ENCODE measurements around the gene FA2H.
"Not testable (repeated sequence)": the region's sequence is repeated elsewhere in the genome, so short reads cannot be mapped to it uniquely, and the experiment has no call there.

Gene FA2H

DNA sequence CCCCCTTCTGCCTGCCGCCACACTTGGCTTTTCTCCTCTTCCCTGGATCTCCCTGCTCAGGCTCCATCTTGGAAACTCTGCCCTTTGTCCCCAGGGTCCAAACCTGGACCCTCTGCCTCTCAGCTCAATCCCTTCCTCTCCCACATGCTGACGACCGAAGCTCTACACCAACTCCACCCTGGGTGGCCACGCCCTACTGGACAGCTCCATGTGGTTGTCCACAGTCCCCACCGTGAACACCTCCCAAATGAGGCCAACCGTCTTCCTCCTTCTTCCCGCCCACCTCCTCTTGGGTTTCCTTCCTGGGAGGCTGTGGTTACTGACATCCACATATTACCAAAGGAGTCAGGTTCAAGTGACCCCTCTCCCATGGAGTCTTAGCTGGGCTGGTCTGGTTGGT, 51.4 kb downstream of the FA2H start:
- no peak for DNase-seq (ENCODE audit: low read depth)

DNA sequence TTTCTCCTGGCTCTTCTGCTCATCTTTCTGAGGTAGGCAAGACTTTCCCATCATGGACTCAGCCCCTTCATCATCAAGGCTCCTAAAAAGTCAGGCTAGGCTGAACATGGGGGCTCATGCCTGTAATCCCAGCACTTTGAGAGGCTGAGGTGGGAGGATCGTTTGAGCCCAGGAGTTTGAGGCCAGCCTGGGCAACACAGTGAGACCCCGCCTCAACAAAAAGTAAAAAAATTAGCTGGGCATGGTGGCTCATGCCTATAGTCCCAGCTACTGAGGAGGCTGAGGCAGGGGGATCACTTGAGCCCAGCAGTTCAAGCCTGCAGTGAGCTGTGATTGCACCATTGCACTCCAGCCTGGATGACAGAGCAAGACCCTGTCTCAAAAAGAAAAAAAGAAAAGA, 52.5 kb downstream of the FA2H start:
- DNase-seq (ENCODE audit: low read depth) = not testable (repeated sequence)

DNA sequence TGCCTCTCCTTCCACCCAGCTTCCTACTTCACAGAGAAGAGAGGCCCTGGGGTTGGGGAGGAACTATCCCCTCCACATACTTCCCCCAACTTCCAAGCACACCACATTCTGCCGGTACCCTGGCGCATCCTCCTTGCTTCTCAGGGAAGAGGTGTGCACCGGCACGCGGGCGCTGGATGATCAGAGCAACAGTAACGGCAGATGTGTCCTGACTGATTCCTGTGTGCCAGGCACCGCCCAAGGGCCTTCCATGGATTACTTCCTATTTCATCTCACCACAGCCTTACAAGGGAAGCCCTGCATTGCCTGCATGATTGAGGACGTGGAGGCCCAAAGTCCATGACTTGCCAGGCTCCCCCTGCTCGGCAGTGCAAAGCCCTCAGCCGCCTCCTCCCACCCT, 52.9 kb downstream of the FA2H start:
- DNase-seq (ENCODE audit: low read depth) = no peak

DNA sequence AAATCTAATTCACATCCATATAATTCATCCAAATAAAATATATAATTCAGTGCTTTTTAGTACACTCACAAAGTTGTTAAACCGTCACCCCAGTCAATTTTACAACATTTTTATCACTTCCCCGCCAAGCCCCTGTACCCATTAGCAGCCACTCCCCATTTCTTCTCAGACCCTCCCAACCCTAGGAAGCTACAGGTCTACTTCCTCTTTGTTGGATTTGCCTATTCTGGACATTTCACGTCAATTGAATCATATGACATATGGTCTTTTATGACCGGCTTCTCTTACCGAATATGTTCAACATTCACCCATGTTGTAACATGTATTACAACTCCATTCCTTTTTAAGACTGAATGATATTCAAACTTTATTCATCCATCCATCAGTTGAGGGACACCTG, 54.0 kb downstream of the FA2H start:
- DNase-seq (ENCODE audit: low read depth) = no peak

DNA sequence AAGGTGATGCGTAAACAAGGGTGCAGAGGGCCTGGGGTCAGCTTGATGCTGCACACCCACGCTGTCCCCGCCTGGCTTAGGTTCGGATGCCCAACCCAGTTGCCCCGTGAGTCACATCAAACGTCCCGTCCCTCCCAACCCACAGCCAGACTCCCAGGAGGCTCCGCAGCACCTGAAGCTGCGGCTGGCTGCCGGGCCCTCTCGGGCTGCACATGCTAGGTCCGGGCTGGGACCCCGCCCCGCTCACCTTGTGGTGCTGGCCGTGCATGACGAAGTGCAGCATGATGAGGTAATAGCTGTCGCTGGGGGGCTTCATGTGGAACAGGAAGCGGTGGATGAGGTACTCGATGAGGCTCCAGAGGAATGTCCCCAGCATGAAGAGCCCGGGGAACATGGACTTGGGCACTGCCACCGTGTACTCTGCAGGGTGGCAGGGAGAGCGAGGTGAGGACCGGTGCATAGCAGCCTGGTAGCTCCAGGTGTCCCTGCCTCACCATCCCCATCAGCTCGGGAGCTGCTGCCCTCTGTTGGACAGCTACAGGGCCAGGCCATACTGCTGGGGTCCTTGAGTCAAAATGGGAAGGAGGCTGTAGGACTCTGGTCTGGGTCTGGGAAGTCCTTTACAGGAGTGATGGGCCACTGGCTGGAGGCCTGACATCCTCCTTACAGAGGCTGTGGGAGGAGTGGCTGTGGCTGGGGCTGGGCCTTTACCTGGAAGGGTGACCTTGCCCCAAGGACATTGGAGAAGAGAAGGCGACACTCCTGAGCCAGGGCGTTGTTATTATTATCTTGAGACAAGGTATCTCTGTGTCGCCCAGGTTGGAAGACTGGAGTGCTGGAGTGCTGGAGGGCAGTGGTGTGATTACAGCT, 55.6 kb downstream of the FA2H start:
- no peak for DNase-seq (ENCODE audit: low read depth)

DNA sequence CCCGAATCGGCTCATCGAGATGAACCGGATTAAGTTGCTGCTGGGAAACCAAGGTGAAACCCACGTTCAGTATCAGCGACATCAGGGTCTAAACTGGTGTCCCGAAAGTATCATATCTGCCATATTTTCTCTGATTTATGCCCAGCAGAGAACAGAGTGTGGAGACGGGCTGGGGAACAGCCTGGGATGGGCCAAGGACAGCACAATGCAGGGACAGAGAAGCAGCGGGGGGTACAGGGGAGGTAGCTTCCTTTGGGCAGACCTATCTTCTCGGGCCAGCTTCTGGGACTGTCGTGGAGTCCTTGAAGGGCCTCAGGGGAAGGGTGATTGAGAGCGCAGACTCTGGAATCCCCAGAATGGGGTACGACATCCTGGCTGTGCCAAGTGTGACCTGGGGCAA, 56.5 kb downstream of the FA2H start:
- no peak for DNase-seq (ENCODE audit: low read depth)

DNA sequence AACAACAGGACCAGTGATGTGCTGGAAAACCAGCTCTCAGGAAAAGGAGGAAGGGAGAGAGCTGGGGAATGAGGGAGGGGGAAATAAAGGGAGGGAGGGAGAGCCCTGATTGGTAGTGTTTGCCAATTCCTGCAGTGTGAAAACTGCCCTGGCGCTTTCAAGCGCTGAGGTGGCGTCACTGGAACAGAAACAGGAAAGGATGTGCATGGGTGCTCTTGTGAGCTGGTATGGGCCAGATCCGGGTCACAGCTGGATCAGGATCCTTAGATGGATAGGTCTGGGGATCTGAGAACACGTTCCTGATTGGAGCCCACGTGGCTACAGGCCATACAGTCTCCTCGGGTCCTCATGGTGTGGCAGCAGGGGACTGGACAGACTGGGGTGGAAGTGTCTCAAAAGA, 57.3 kb downstream of the FA2H start:
- DNase-seq (ENCODE audit: low read depth) = no peak

DNA sequence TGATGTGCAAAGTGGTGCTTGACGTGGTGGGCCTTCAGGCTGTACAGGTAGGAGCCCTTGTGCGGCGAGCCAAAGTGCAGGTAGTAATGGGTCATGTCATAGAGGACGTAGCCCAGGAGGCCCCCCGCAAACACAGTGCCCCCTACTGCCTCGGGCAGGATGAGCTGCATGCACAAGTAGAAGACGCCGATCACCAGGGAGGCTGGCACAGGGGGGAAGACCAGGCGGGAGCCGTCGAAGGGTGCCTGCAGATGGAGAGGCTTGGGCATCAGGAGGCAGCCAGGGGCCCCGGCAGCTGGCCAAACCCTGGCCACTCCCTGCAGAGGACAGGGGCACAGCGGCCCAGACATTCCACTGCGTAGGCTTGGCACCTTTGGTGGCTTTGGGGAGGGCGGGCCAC, 58.3 kb downstream of the FA2H start:
- DNase-seq (ENCODE audit: low read depth) = no peak

DNA sequence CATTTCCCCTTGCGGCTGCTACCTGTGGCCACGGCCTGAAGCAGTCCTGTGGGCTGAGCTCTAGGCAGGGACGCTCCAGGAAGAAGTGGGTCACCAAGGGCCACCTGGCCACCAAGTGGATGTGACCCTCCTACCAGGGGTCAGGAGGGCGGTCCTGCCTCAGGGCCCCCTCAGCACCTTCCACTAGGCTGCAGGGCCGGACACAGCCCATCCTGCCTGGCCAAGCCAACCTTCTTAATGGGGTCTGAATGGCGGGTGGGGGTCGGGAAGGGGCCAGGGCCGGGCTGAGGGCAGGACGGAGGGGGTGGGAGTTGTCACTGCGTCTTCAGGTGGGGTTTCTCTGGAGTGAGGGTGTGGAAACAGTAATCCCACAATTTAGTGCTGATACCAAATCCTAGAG, 60.7 kb downstream of the FA2H start:
- no peak for DNase-seq (ENCODE audit: low read depth)

DNA sequence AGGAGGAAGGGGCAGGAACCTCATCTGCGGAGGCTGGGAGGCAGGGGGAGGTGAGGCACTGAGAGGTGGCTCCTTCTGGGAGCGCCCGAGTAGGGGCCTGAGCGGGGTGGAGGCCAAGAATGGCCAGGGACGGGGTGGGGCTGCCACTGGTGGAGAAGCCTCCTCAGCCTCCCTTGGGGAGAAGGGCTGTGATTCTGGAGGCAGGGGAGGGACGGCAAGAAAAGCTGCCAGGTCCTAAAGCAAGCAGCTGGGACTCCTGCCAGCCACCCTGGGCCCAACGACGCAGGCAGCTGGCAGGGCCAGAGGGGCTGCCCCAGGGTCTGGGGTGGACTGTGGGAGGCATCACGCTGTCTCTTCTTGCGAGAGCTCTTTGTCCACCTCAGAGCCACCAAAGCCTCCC, 61.3 kb downstream of the FA2H start:
- DNase-seq (ENCODE audit: low read depth) = no peak

DNA sequence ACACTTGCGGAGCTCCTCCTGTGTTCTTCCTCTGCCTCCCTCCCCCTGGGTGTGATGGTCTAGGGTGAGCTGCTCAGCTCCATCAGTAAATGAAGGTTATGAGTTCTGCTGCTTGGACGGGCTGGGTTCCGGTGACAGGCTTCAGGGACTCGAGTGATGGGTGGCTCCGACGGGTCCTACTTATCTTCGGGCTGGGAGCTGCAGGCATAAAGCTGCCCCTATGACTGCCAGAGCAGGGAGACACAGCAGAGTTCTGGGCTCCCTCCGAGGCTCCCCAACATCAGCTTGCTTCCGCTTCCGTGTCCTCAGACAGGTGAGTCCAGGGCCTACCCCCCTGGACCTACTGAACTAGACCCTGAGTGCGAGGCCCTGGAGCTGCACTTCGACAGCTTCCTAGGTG, 62.7 kb downstream of the FA2H start:
- DNase-seq (ENCODE audit: low read depth) = no peak

DNA sequence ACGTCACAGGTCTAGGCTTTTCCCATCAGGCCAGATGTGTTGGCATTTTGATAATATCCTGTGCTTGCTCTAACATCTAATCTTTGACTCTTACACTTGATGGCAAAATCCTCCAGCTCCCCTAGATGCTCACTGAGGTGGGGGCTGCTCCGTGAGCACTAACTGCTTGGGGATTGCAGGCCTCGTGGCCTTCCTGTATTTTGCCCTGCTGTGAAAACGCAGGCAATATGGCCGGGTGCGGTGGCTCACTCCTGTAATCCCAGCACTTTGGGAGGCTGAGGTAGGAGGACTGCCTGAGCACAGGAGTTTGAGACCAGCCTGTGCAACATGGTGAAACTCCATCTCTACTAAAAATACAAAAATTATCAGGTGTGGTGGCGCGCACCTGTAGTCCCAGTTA, 64.2 kb downstream of the FA2H start:
- DNase-seq (ENCODE audit: low read depth) = no peak

DNA sequence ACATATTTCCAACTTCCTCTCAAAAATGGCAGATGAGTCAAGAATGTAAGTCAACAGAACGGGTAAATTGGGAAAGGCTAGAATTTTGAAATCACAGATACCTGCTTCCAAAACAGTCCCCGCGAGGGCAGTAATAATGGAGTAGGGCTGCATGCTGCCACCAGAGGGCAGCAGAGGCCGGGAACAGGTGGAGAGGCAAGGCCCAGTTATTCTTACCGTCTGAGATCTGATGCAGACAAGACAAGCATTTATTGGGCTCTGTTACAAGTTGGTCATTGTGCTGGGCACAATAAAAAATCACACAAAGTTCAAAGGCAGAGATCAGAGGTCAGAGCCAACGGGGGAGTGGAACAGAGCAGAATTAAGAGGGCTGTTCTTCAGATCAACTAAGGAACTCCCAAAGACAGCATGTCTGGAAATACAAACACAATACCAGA, 65.2 kb downstream of the FA2H start:
- peak; percentile 53 for DNase-seq (ENCODE audit: low read depth)

DNA sequence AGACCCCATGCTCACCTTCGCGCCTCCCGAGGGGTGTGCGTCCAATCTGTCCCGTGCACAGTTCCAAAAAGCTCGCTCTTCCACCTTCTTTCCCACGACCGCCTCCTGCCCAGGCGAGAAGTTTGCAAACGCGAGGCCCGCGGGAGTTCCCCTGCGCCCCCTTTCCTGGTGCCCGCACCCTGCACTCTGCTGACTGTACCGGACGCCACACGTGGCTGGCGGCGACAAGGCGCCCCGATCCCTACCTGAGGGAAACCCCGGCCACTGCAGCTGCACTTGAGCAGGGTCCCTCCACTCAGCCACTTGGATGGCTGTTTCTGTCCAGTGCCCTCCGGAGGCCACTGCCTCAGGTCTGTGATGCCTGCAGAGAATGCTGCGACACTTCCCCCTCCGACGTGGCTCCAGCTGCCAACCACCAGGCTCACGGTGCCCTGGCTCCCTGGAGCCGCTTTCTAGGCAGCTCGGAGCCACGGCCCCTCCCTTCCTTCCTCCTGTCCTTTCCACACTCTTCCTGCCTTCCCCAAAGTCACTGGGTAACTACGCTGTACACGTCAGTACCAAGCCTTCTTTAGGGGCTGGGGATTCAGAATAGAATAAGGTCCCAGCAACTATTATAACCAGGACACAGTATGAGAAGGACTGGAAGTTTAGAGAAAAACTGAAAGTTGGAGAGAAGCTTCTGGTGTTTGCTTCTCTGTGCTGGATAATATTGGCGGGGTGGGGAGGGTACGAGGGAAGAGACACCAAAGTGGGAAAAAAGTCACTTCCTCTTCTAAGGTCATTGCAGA, 74.0 kb downstream of the FA2H start, which contains the start of gene MLKL:
MLKL (minus strand) TSS at position 425 of the 788 bp plus-strand sequence. CDS start 5,105 bp downstream, outside the sequence.
- DNase-seq (ENCODE audit: low read depth) = peak; percentile 33

DNA sequence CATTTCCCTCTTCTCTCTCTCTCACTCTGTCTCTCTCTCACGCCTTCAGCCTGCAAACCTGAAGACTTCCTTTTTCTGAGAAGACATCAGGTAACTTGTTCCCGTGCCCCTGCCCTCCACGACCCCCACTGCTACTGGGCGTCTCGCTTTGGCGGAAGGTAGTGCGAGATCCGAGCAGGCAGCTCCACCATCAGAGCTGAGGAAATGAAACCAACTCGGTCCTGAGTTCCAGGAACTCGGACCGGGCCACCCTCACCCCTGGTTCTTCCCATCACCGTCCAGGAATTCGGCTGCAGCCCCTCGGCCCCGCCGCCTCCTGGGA, 74.5 kb downstream of the FA2H start:
- no peak for DNase-seq (ENCODE audit: low read depth)

DNA sequence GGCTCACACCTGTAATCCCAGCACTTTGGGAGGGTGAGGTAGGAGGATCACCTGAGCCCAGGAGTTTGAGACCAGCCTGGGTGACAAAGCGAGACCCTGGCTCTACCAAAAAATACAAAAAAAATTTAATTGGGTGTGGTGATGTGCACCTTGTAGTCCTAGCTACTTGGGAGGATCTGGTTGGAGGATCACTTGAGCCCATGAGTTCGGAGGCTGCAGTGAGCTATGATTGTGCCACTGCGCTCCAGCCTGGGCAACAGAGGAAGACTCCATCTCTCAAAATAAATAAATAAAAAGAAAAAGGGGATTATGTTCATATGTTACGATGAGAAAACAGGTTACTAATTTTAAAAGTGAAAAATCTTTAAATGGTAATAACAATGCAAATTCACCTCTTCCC, 75.0 kb downstream of the FA2H start:
- DNase-seq (ENCODE audit: low read depth) = no peak

DNA sequence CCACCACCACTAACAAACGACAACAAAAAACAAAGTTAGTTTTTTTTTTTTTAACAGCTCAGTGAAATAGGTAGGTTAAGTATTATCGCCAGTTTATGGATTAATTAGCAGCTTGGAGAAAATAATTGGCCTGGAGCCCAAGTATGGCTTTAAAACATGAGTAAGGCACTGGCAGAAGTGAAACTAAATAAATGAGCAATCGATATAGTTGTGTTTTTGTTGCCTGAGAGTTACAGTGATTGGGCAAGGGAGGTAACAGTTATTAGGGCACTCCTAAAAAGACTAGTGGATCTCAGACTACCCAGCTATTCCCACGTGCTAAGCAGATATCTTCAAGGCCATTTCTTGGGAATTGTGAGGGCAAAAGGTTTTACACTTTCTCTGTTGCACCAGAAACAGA, 76.4 kb downstream of the FA2H start:
- DNase-seq (ENCODE audit: low read depth) = no peak

DNA sequence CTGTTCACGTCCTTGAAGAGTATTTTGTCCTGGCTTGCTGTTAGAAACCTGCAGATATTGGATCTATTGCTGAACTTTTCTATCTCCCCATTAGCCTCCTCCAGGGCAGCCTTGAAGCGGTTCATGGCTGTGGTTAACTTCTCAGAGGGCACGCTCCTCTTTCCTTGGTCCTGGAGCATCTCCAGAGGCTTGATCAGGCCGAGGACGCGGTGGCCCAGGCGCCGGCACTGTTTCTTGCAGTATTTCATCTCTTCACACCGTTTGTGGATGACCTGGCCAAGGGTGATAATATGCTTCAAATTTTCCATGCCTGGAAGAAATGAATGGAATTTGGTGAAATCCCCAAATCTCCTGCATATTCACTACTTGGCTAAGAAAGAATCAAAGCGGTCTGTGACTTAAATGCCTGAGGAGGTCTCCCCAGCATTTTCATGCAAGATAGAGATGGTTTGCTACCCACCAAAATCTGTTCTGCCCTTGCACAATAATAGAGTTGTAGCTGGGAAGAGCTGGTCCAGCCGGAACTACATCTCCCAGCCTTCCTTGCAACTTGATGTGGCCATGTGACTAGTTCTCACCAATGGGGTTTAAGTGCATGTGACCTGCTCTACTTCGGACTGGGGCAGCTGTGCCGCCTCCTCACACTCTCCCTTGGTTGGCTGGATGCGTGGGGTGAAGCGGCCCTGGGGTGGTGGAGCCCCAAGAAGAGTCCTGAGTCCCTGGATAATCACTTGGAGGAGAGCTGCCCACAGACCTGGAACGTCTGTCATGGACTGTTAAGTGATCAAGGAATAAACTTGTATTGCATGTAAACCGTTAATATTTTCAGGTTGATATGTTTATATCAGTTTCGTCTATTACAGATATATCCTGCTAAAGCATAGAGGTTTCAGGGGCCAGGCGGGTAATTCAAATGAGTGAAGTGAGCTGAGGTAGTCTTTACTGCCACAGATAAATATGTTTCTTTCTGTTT, 78.9 kb downstream of the FA2H start:
- DNase-seq (ENCODE audit: low read depth) = no peak

DNA sequence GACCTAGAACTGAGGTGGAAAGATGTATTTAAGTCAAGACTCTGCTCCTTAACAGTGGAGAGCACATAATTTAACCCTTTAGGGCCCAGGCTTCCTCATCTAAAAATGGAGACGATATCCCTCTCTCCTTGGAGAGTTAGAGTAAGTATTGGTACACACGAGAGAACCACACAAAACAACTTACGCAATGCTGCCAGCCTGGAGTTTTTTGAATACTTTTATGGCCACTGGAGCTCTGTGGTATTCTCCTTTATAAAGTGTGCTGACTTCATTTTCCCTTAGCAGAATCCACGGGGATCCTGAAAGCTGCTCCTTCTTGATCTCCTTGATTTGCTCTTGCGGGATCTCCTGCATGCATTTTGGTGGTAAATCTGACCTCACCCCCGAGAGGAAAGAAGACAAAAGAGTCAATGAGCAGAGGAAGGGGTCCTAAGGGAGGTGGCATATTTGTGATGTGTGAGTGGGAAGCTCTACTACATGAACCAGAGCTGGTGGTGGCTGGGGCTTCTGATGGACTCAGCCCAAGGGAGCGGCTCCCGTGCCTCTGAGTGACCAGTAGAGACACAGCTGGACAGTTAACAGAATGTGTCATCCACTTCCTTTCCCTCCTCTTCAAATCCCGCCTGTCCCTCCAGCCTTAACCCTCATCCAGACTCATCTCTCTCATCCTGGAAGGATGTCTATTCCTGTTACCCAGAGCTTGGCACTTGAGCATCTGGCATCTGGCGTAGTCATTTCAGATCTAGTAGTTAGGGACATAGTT, 83.3 kb downstream of the FA2H start:
- no peak for DNase-seq (ENCODE audit: low read depth)

DNA sequence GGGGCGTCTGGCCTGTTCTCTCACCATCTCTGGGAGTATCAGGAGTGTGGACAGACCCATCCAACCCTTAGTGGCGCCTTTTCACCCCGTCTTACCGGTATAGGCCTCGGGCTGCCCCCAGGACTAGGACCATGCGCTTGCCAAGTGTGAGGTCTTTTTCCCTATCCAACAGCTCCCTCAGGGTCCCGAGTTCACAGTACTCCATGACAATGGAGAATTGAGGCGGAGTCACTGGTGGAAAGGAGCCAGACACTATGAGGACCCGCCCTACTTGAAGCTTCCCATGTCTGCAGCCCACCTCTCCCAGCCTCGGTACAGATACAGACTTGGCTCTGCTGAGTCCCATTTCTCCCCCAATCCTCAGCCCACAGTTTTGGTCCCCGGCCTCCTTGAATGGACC, 92.1 kb downstream of the FA2H start:
- no peak for DNase-seq (ENCODE audit: low read depth)

DNA sequence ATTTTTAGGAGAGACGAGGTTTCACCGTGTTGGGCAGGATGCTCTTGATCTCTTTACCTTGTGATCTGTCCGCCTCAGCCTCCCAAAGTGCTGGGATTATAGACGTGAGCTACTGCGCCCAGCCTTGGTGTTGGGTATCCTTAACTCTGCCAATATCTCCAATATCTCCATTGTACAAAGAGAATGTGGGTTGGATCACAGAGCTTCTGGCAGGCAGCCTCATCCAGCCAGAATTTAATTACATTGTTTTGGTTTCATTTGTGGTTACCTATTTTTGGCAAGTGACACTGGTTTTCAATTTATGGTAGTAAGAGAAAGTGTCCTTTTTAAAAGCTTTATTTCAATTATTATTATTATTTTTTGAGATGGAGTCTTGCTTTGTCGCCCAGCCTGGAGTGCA, 93.9 kb downstream of the FA2H start:
- no peak for DNase-seq (ENCODE audit: low read depth)

DNA sequence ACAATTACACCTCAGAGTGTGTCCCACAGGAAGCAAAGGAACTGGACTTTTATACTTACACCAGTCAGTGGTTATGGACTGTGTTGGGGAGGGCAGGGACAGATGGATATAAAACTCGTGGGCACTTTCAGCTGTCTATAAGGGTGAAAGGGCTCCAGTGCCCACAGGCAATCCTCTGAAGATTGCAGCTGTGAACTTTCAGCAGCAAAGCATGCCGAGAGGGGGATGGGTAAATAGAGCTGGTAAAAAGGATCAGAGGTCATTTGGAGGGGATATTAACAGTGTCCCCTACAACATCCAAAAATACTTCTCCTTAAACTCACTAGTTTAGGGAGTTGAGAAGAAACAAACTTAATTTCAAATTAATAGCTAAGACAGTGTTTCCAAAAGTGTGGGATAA, 94.6 kb downstream of the FA2H start:
- no peak for DNase-seq (ENCODE audit: low read depth)
